ENCODE results near the gene BICRAL.

Gene BICRAL

DNA sequence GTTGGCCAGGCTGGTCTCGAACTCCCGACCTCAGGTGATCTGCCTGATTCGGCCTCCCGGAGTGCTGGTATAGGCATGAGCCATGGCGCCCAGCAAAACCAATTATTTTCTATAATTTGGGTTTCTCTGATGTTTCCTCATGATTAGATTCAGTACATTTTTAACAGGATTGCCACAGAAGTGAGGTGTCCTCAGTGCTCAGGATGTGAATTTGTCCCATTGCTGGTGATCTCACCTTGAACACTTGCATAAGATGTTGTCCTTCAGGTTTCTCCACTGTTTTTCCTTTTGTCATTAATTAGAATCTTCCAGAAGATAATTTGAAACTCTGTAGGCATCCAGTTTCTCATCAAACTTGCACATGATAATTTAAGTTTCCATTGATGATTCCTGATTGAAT is 52.2 kb downstream of the BICRAL start:
- TF ChIP-seq GATA2 (IDR thresholded peaks at IDR 0.05; ENCODE audit: low read depth, low read length): no peak
- TF ChIP-seq GATA3 (IDR thresholded peaks at IDR 0.05; ENCODE audit: low read depth, low read length): no peak

DNA sequence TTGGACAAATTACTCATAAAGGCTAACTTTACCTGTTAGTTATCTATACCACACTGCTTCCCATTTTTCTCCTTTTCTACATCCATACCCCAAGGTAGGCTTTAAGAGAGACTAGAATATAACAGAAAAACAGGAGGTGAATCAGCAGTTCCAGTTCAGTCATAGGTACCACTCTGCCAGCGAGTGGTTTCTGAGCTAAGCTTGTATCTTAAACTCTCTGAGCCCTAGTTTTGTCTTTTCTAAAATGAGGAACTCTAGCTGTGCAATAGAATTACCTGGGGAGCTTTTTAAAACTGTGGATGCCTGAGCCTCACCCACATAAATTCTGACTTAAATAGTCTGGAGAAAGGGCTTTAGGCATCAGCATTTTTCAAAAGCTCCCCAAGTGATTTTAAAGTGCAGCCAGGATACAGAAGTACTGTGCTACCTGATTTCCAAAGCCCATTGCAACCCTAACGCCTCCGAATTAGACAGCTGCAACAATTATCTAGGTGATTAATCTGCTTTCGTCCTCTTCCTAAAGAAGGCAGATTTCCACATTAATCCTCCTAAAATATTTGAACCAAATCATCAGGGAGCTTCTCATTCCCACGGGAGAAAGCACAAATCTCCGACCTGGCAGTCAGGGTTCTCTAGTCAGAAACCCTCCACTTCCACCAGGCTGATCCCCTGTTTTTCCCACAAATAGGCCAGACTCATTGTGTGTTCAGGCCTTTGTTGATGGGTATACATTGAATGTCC is 60.2 kb downstream of the BICRAL start:
- no peak for TF ChIP-seq GATA2 (IDR thresholded peaks at IDR 0.05; ENCODE audit: low read depth, low read length)
- no peak for TF ChIP-seq GATA3 (IDR thresholded peaks at IDR 0.05; ENCODE audit: low read depth, low read length)

DNA sequence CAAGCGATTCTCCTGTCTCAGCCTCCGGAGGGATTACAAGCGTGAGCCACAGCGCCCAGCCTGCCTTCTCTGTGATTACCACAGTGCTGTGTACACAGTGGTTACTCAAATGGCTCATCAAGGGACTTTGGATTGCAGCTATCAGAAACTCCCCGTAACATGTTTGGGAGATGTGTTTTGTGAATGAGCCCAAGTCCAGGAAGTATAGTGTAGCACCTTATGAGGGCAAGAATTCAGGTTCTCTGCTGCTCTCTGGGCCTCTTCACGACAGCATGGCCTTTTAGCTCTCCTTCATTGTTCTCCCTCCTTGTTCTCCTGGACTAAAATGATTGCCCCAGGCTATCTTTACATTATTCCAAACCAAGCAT is 63.5 kb downstream of the BICRAL start:
- TF ChIP-seq GATA3 (IDR thresholded peaks at IDR 0.05; ENCODE audit: low read depth, low read length): no peak
- no peak for TF ChIP-seq GATA2 (IDR thresholded peaks at IDR 0.05; ENCODE audit: low read depth, low read length)

DNA sequence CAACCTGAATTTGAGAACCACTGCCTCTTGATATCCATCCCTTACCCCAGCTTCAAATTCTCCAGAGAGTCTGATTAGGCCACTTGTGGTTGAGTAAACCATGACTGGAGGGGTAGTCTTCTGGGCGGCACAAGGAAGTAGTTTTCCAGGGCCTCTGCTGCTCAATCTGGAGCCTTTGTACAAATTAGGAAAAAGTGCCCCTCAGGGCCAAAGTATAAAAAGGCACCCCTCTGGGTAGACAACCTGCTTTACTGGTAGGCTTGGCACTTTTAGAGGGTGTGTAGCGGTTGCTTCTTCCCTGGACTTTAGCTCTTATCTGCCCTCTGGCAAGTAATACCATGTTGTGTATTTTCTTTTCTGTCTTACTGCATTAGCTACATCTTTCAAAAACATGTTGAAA is 64.7 kb downstream of the BICRAL start:
- TF ChIP-seq GATA3 (IDR thresholded peaks at IDR 0.05; ENCODE audit: low read depth, low read length) (no peak), GATA2 (IDR thresholded peaks at IDR 0.05; ENCODE audit: low read depth, low read length) (no peak)

DNA sequence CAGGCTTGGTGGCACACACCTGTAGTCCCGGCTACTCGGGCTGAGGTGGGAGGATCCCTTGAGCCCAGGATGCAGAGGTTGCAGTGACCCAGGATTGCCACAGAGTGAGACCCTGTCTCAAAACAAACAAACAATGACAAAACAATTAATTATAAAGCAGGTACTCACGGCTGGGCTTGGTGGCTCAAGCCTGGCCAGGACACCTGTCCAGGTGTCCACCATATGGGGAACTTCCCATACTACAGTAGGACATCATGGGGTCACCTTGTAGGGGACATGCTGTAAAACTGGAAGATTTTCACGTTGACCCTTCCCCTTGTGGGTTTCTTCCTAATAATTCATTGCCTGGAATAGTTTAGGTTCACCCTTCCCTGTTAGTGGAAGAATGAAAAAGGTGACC is 66.8 kb downstream of the BICRAL start:
- TF ChIP-seq GATA3 (IDR thresholded peaks at IDR 0.05; ENCODE audit: low read depth, low read length) (no peak), GATA2 (IDR thresholded peaks at IDR 0.05; ENCODE audit: low read depth, low read length) (no peak)

DNA sequence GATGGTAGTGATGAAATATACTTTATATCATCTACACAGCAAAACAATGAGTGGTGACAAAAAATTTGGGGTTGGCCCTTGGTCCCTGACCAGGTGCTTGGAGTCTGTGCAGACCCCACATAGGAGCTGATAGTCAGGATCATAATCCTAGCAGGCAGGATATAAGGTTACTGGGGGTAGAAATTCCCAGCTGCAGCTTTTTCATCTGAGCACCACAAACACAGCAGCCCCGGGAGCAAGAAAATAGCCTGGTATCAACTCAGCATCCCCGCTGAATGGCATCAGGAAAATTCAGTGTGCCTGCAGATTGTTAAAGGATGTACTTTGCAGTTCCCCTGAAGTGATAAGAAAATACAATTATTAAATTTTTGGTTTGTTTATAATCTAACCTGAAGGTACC is 69.7 kb downstream of the BICRAL start:
- no peak for TF ChIP-seq GATA3 (IDR thresholded peaks at IDR 0.05; ENCODE audit: low read depth, low read length)
- TF ChIP-seq GATA2 (IDR thresholded peaks at IDR 0.05; ENCODE audit: low read depth, low read length): no peak

DNA sequence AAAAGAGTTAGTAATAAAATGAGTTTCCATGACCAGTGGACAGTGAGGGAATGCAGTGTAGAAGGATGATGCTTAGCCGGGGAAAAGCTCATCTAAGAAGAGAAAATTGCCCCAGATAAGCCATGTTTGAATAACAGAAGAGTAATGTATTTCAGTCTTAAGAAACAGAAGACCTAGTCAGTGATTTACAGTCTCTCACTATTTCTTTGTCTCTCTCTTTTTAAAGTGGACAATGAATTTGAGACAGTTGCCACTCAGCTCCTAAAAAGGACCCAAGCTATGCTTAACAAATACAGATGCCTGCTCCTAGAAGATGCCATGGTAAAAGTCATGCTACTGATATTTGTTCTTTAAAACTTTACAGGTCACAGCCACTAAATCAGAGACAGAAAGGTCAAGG is 78.2 kb downstream of the BICRAL start:
- TF ChIP-seq GATA2 (IDR thresholded peaks at IDR 0.05; ENCODE audit: low read depth, low read length) (no peak), GATA3 (IDR thresholded peaks at IDR 0.05; ENCODE audit: low read depth, low read length) (no peak)

DNA sequence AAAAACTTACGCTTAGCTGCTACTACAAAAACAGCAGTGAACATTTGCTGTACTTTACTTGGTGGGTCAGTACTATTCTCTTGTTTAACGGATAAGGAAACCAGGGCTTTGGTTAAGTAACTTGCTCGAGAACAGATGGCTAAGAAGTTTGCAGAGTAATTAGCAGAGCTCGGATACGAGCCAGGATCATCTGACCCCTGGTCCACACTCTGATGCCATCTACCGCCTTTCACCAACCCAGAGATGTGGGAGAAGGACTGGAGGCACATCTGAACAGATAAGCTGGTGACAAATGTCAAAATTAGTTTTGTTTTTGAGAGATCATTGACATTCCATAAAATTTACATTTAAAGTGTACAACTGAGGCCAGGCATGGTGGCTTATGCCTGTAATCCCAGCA is 78.6 kb downstream of the BICRAL start:
- TF ChIP-seq GATA2 (IDR thresholded peaks at IDR 0.05; ENCODE audit: low read depth, low read length) (no peak), GATA3 (IDR thresholded peaks at IDR 0.05; ENCODE audit: low read depth, low read length) (no peak)

DNA sequence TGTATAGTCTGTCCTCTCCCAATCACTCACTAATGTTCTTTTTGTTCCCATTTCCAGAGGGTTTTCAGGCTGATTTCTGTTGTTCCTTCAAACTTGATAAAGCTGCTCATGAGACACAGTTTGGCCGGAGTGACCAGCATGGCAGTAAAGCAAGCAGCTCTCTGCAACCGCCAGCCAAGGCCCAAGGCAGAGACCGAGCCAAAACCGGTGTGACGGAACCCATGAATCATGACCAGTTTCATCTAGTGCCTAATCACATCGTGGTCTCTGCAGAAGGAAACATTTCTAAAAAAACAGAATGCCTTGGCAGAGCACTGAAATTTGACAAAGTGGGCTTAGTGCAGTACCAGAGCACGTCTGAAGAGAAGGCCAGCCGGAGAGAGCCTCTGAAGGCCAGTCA is 82.8 kb downstream of the BICRAL start:
- TF ChIP-seq GATA3 (IDR thresholded peaks at IDR 0.05; ENCODE audit: low read depth, low read length): no peak

DNA sequence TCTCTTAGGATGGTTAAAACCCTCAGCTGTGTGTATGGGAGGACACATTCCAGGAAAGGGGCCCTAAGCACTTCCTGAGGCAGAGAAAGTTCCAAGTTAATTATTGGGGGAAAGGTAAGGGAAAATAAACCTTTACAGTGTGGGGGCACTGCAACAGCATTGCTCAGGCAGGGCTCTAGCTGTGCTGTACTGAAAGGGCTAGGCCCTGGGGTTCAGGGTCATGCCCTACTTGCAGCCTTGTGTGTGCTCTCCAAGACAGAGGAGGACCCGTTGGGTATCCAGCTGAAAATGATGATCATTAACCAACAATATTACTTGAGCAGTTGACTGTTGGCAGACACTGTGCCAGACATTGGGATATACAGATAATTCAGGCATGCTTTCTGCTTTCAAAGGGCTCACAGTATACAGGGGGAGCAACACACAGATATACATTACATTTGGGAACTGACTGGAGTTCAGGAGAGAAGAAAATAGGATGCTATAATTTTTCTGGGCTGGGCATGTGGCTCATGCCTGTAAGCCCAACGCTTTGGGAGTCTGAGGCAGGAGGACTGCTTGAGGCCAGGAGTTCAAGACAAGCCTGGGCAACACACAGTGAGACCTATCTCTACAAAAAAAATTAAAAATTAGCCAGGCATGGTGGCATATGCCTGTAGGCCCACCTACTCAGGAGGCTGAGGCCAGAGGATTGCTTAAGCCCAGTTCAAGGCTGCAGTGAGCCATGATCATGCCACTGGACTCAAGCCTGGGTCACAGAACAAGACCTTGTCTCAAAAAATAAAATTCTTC is 88.5 kb downstream of the BICRAL start:
- TF ChIP-seq GATA2 (IDR thresholded peaks at IDR 0.05; ENCODE audit: low read depth, low read length) (no peak), GATA3 (IDR thresholded peaks at IDR 0.05; ENCODE audit: low read depth, low read length) (no peak)

DNA sequence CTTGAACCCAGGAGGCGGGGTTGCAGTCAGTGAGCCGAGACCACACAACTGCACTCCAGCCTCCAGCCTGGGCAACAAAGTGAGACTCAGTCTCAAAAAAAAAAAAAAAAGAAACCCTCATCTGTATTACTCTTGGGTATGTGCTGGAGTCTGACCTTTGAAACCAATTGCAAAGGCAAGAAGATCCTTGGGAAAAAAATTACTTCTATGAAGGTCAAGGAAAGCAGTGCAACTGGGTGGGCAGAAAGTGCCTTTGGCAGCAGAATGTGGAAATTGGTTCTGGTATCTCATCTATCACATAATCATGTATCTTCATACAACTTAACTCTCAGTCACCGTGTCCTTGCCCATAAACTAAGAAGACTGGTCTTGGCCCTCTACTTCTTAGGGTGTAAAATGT is 89.9 kb downstream of the BICRAL start:
- TF ChIP-seq GATA2 (IDR thresholded peaks at IDR 0.05; ENCODE audit: low read depth, low read length): no peak
- TF ChIP-seq GATA3 (IDR thresholded peaks at IDR 0.05; ENCODE audit: low read depth, low read length): no peak

DNA sequence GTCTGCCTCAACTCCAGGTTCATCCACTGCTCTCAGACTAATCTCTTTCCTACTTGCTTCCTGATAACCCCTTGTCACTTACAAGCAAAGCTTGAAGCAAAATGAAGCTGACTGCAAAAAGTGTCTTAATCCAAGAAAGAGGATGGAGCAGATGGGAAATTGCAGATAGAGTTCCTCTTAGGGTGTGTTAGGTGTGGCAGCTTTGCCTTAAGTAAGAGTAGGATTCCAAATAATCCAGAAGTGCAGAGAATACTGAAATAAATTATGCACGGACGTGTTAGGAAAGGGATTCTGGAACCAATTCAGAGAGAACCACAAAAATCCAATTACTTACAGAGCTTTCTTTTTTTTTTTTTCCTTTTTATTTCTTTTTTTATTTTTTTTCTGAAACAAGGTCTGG is 91.5 kb downstream of the BICRAL start:
- no peak for TF ChIP-seq GATA2 (IDR thresholded peaks at IDR 0.05; ENCODE audit: low read depth, low read length)
- TF ChIP-seq GATA3 (IDR thresholded peaks at IDR 0.05; ENCODE audit: low read depth, low read length): no peak

DNA sequence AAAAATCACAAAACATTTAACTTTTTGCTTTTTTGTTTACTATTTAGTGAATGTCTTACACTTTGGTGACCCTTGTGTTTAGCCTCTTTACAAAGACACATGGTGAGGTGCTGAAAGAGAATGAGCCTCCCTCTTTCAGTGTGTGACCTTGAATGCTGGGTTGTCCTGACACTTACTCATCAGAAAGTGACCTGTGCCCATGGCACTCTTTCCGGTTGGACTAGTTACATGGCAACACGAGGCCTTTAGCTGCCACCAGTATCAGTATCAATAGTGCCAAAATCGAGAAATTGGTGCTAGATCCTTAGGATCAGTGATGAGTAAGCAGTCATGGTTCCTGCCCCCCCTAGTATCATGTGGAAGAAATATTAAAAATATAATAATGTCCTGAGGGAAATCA is 95.8 kb downstream of the BICRAL start:
- TF ChIP-seq GATA2 (IDR thresholded peaks at IDR 0.05; ENCODE audit: low read depth, low read length) (no peak), GATA3 (IDR thresholded peaks at IDR 0.05; ENCODE audit: low read depth, low read length) (no peak)

DNA sequence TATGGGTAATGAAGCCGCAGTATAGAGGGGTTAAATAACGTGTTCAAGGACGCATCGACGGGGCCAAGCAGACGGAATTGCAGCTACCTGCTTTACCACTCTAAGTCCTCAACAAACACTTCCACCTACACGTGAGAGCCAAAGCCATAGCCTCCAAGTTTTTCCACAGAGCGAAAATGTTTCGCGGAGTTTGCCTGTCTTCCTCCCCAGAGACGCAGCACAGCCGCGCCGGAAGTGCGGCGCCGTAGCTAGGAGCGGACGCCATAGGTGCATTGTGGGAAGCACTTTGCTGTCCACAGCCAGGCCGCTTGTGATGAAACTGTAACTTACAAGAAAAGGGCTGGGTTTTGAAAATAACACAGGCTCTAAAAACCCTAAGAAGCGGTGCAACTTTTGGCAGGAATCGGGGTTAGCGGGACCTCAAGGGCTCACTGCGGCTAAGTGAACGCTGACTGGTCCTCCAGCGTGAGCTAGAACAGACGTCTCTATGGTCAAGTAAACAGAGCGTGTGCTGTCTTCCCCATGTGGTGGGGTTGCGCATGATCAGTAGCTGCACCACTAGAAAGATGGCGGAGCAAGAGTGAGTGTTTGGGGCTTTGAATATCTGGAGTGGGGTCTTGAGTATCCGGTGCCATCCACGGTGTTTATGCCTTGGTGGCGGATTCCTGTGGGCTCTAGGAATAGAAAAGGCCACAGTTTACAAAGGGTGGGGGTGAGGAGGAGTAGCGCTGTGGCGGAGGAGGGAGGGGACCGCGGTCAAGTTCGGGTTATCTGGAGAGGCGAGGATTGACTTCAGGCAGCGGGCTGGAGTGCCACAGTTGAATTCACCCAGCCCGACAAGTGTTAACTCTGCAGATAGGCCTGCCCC is 97.8 kb downstream of the BICRAL start, which contains the start of gene RPL7L1:
RPL7L1 (plus strand) TSS at position 245 of the 868 bp plus-strand sequence; CDS start at position 540, 295 bp downstream.
- no peak for TF ChIP-seq GATA2 (IDR thresholded peaks at IDR 0.05; ENCODE audit: low read depth, low read length)
- no peak for TF ChIP-seq GATA3 (IDR thresholded peaks at IDR 0.05; ENCODE audit: low read depth, low read length)

Data from SH-SY5Y (cell line).